ENCODE data around the gene DTYMK.
A peak's percentile ranks its signal among the peaks of the same experiment; 100 is the strongest.

Gene DTYMK

DNA sequence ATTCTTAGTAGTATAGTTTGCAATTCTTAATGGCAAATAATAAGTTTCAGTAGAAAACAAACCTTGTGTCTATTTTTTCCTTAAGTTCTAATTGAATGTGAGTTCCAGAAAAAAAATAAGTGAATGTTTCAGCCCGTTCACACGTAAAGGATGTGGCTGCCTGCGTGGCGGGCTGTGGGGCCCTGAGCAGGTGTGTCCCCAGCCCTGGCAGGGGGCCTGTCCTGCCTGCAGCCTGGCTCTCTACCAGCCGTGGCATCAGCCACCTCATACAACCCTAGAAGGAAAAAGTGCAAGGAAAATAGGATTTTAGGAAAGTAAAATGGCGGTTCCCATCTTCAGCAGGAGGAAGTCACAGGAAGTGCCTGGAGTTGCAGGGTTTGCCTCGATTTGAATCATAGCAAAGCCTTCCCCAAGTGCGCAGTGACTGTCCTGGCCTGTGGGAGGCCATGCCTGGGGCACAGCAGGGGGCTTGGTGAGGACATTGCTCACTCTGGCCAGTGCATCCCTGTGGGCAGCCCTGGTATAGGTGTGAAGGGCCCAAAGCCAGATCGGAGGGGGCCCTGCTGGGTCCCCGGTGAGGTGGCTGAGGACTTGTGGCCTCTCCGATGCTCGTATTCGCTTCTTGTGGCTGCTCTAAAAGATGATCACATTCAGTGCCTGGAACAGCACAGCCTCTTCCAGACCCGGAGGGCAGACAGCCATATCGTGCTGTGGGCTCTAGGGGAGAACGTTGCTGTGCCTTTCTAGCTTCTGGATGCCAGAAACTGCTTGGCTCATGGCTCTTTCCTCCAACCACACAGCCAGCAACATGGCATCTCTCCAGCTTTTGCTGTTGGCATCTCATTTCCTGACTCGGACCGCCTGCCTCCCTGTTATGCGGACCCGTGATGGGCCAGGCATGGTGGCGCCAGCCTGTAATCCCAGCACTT, 12.6 kb downstream of the DTYMK start:
- no peak for TF ChIP-seq ZC3H10 (CRISPR knock-in tag; IDR thresholded peaks at IDR 0.05)
- TF ChIP-seq GLIS3 (CRISPR knock-in tag; IDR thresholded peaks at IDR 0.05): no peak
- no peak for TF ChIP-seq TCF4 (CRISPR knock-in tag; IDR thresholded peaks at IDR 0.05; ENCODE audit: borderline replicate concordance)
- TF ChIP-seq CREB5 (CRISPR knock-in tag; IDR thresholded peaks at IDR 0.05; ENCODE audit: low read depth): no peak
- no peak for TF ChIP-seq TOX (CRISPR knock-in tag; IDR thresholded peaks at IDR 0.05; ENCODE audit: borderline replicate concordance)
- TF ChIP-seq, protein P1, sequence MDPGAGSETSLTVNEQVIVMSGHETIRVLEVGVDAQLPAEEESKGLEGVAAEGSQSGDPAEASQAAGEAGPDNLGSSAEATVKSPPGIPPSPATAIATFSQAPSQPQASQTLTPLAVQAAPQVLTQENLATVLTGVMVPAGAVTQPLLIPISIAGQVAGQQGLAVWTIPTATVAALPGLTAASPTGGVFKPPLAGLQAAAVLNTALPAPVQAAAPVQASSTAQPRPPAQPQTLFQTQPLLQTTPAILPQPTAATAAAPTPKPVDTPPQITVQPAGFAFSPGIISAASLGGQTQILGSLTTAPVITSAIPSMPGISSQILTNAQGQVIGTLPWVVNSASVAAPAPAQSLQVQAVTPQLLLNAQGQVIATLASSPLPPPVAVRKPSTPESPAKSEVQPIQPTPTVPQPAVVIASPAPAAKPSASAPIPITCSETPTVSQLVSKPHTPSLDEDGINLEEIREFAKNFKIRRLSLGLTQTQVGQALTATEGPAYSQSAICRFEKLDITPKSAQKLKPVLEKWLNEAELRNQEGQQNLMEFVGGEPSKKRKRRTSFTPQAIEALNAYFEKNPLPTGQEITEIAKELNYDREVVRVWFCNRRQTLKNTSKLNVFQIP (CRISPR knock-in tag; IDR thresholded peaks at IDR 0.05; ENCODE audit: borderline replicate concordance, low read depth): no peak
- no peak for TF ChIP-seq ZNF70 (CRISPR knock-in tag; IDR thresholded peaks at IDR 0.05)
- TF ChIP-seq, protein P2, sequence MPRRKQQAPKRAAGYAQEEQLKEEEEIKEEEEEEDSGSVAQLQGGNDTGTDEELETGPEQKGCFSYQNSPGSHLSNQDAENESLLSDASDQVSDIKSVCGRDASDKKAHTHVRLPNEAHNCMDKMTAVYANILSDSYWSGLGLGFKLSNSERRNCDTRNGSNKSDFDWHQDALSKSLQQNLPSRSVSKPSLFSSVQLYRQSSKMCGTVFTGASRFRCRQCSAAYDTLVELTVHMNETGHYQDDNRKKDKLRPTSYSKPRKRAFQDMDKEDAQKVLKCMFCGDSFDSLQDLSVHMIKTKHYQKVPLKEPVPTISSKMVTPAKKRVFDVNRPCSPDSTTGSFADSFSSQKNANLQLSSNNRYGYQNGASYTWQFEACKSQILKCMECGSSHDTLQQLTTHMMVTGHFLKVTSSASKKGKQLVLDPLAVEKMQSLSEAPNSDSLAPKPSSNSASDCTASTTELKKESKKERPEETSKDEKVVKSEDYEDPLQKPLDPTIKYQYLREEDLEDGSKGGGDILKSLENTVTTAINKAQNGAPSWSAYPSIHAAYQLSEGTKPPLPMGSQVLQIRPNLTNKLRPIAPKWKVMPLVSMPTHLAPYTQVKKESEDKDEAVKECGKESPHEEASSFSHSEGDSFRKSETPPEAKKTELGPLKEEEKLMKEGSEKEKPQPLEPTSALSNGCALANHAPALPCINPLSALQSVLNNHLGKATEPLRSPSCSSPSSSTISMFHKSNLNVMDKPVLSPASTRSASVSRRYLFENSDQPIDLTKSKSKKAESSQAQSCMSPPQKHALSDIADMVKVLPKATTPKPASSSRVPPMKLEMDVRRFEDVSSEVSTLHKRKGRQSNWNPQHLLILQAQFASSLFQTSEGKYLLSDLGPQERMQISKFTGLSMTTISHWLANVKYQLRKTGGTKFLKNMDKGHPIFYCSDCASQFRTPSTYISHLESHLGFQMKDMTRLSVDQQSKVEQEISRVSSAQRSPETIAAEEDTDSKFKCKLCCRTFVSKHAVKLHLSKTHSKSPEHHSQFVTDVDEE (CRISPR knock-in tag; IDR thresholded peaks at IDR 0.05): no peak
- TF ChIP-seq SNAI2 (CRISPR knock-in tag; IDR thresholded peaks at IDR 0.05): no peak
- TF ChIP-seq ZFP3 (CRISPR knock-in tag; IDR thresholded peaks at IDR 0.05): no peak
- TF ChIP-seq PATZ1 (CRISPR knock-in tag; IDR thresholded peaks at IDR 0.05; ENCODE audit: borderline replicate concordance): no peak
- no peak for TF ChIP-seq ZFP30 (CRISPR knock-in tag; IDR thresholded peaks at IDR 0.05)
- no peak for TF ChIP-seq RARB (CRISPR knock-in tag; IDR thresholded peaks at IDR 0.05)
- TF ChIP-seq ARNTL (CRISPR knock-in tag; IDR thresholded peaks at IDR 0.05; ENCODE audit: borderline replicate concordance, low read depth): no peak
- TF ChIP-seq ZNF565 (CRISPR knock-in tag; conservative IDR thresholded peaks at IDR 0.05; ENCODE audit: low read depth): no peak
- no peak for TF ChIP-seq ESRRG (CRISPR knock-in tag; IDR thresholded peaks at IDR 0.05)
- no peak for TF ChIP-seq BACH2 (CRISPR knock-in tag; IDR thresholded peaks at IDR 0.05; ENCODE audit: borderline replicate concordance)

DNA sequence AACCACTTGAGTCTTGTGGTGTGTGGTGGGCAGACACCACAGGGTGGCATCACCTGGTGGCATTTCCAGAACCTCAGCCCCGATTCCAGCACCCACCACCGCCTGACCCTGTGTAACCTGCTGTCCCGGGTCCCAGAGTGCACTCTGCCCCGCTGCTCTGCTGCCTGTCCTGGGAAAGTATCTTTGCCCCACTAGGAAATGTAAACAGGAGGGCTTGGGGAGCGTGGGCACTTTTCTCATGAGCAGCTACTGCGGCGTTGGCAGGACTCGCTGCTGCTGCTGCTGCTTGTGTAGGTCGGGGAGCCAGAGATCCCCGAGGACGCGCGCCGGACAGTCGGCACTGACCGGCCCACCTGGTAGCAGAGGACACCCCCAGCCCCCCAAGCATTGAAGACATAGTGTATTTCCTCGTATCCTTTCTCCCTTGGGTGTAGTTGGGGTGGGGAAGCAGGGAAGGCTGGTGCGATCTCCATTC, 13.4 kb downstream of the DTYMK start:
- TF ChIP-seq TOX (CRISPR knock-in tag; IDR thresholded peaks at IDR 0.05; ENCODE audit: borderline replicate concordance) (no peak), CSDC2 (CRISPR knock-in tag; IDR thresholded peaks at IDR 0.05) (no peak), ESRRG (CRISPR knock-in tag; IDR thresholded peaks at IDR 0.05) (no peak), PPARA (CRISPR knock-in tag; IDR thresholded peaks at IDR 0.05; ENCODE audit: borderline replicate concordance) (no peak), OSR1 (CRISPR knock-in tag; IDR thresholded peaks at IDR 0.05) (no peak), SNAI2 (CRISPR knock-in tag; IDR thresholded peaks at IDR 0.05) (no peak), ISL1 (CRISPR knock-in tag; IDR thresholded peaks at IDR 0.05) (no peak)
- ATAC-seq: no peak

More for the DNA sequence above, 12.6 kb downstream of the DTYMK start:
- peak; percentile 31; the same call in 2 of the 3 replicates for ATAC-seq
